K562 (cell line): Measurements from ENCODE around the gene GRIA1. TPM values are rescaled to one million over a fixed set of nuclear protein-coding genes. Genes with fewer than 3 reads are reported as not detected.
A peak's percentile ranks its signal among the peaks of the same experiment; 100 is the strongest.

Experiments used
- ATAC-seq: fragments of 200-7000 bp; cut with Tn5 transposase; 3 replicates; pipeline ENCODE4 v1.9.1; 2020; ENCODE audit warnings: moderate library complexity
- BruUV-seq: library from RNA; stranded (reverse); fragments of 400-500 nt; replicated peaks from 2 replicates; lab custom pipeline; 2021; lab: Mats Ljungman, UMichigan
- CTCF ChIA-PET: fragments of 300-600 bp; formaldehyde crosslinking; extraction: SDS; loops from one replicate; lab custom pipeline; 2021; ENCODE audit warnings: low intra/inter-chr PET ratio; lab: Yijun Ruan, JAX
- POLR2A ChIA-PET: fragments of 300-600, 350-650 bp; sonication (Branson Sonifier 250); formaldehyde crosslinking; extraction: SDS; loops from one replicate; lab custom pipeline; 2021; ENCODE audit warnings: antibody characterized with exemption, inconsistent platforms; lab: Yijun Ruan, JAX
- DNase-seq, 4 experiments: peaks; one replicate each; pipeline versions ENCODE4 v3.0.0 to v3.0.0-alpha.2; 2011 to 2018; ENCODE audit warnings: low spot score in 3 of 4, mixed read lengths in 3 of 4; ENCODE audit errors: extremely low read depth in 1 of 4
- FAIRE-seq: peaks from 2 replicates; lab custom pipeline; 2011; peaks lifted over from hg19 to GRCh38; lab: Jason Lieb, UNC
- H2AFZ ChIP-seq: 2 replicates; pipeline ENCODE4 v1.6.0; 2011; ENCODE audit warnings: low read depth, low read length, control low read depth, inconsistent platforms
- H3K27ac ChIP-seq: fragments of 200-600 bp; 3 replicates; pipeline ENCODE4 v1.8.0; 2011; ENCODE audit warnings: low read depth, mild to moderate bottlenecking, control low read depth, inconsistent platforms, low read length, moderate library complexity, mixed read lengths; ENCODE audit errors: extremely low read depth
- H3K27me3 ChIP-seq, 2 experiments: fragments of 300-600 bp in 1 of 2; 2 replicates in 1 of 2; 3 replicates in 1 of 2; pipeline versions ENCODE4 v1.6.0 to v1.8.0; 2011; ENCODE audit warnings: inconsistent platforms in 2 of 2, low read length in 2 of 2, mild to moderate bottlenecking in 1 of 2, mixed read lengths in 1 of 2, moderate library complexity in 1 of 2; ENCODE audit not compliant: control insufficient read depth in 2 of 2, insufficient read depth in 2 of 2
- H3K36me3 ChIP-seq: fragments of 300-600 bp; 3 replicates; pipeline ENCODE4 v1.8.0; 2011; ENCODE audit warnings: mild to moderate bottlenecking, low read length, inconsistent platforms; ENCODE audit not compliant: control insufficient read depth, insufficient read depth
- H3K4me1 ChIP-seq, 2 experiments: fragments of 200-600 bp in 1 of 2; replicated peaks in 1 of 2; 2 replicates in 1 of 2; 3 replicates in 1 of 2; pipeline versions ENCODE4 v1.5.1 to v1.8.0; 2011; ENCODE audit warnings: inconsistent platforms in 2 of 2, low read length in 2 of 2, mild to moderate bottlenecking in 1 of 2, mixed read lengths in 1 of 2, moderate library complexity in 1 of 2; ENCODE audit not compliant: control insufficient read depth in 2 of 2, insufficient read depth in 2 of 2
- H3K4me2 ChIP-seq: 2 replicates; pipeline ENCODE4 v1.6.1; 2011; ENCODE audit warnings: low read length, control low read depth, inconsistent platforms, mixed read lengths; ENCODE audit not compliant: insufficient read depth
- H3K4me3 ChIP-seq: fragments of 200-600 bp; sonication (generic), shearing (Covaris generic); 2 replicates; pipeline ENCODE4 v1.5.1; 2016; ENCODE audit warnings: control low read depth, inconsistent platforms
- H3K79me2 ChIP-seq: fragments of 200-600 bp; 3 replicates; pipeline ENCODE4 v1.8.0; 2011; ENCODE audit warnings: low read length, inconsistent platforms; ENCODE audit not compliant: control insufficient read depth, insufficient read depth
- H3K9ac ChIP-seq, 2 experiments: 2 replicates each; pipeline versions ENCODE4 v1.6.0 to v1.6.1; 2011; ENCODE audit warnings: low read depth in 2 of 2, low read length in 2 of 2, control low read depth in 1 of 2, inconsistent platforms in 1 of 2, mild to moderate bottlenecking in 1 of 2, mixed read lengths in 1 of 2; ENCODE audit not compliant: insufficient read depth in 1 of 2
- H3K9me1 ChIP-seq: one replicate; pipeline ENCODE4 v1.6.0; 2011; ENCODE audit warnings: inconsistent platforms, mild to moderate bottlenecking, low read length, moderate library complexity; ENCODE audit not compliant: control insufficient read depth, insufficient read depth
- H3K9me3 ChIP-seq: replicated peaks from 2 replicates; pipeline ENCODE4 v1.5.1; 2011; ENCODE audit warnings: low read depth, low read length, inconsistent platforms; ENCODE audit not compliant: control insufficient read depth, insufficient read depth
- H4K20me1 ChIP-seq: replicated peaks from 2 replicates; pipeline ENCODE4 v1.6.1; 2011; ENCODE audit warnings: low read length, inconsistent platforms, mixed read lengths; ENCODE audit not compliant: control insufficient read depth, insufficient read depth
- CHCHD3 ChIP-seq: fragments of 250-450 bp; sonication (Bioruptor Pico); IDR thresholded peaks from 2 replicates; pipeline ENCODE4 v2.1.2; 2022; ENCODE audit warnings: mild to moderate bottlenecking
- ILF3 ChIP-seq: fragments of 450-650 bp; IDR thresholded peaks from 2 replicates; pipeline ENCODE4 v1.6.1; 2018; ENCODE audit warnings: antibody characterized with exemption, mild to moderate bottlenecking, moderate library complexity, borderline replicate concordance
- MAFF ChIP-seq: IDR thresholded peaks from 2 replicates; pipeline ENCODE4 v1.6.1; 2012; ENCODE audit warnings: low read length, improper control_type of control experiment
- PTBP1 ChIP-seq: fragments of 200-400 bp; formaldehyde crosslinking; IDR thresholded peaks from 2 replicates; pipeline ENCODE4 v1.6.1; 2017; ENCODE audit warnings: low read depth, low read length
- ZNF212 ChIP-seq: fragments of 450-650 bp; formaldehyde crosslinking; IDR thresholded peaks from 2 replicates; pipeline ENCODE4 v1.4.0; 2020; ENCODE audit warnings: mild to moderate bottlenecking
- WGBS: fragments of 100-300 bp; shearing (Covaris generic); methylation state at CpG from one replicate; pipeline ENCODE4 v1.1.6; 2016; ENCODE audit warnings: low coverage, mixed read lengths; ENCODE audit not compliant: insufficient coverage; ENCODE audit errors: missing lambda C conversion rate; 5-methylcytosine and 5-hydroxymethylcytosine counted together
- in situ Hi-C: fragments of 300-500 bp; cut with MboI; formaldehyde crosslinking; loops from 4 replicates; pipeline ENCODE4 v1.15.0; 2018; ENCODE audit warnings: inconsistent platforms, mixed read lengths
- intact Hi-C: fragments of 100-400 bp; cut with micrococcal nuclease; formaldehyde crosslinking; loops from 2 replicates; pipeline ENCODE4 v1.14.2; 2022
- polyA plus RNA-seq, 8 experiments: library from polyadenylated mRNA; depleted of rRNA in 4 of 8; stranded (reverse) in 5 of 8; unstranded in 3 of 8; fragments of >200 nt; fragmentation: Nextera tagmentation in 2 of 8; fragmentation: Illumina TruSeq in 1 of 8; extraction: Ambion mirVana in 2 of 8; extraction: Trizol in 1 of 8; gene quantifications; 2 replicates each; pipeline versions ENCODE4 v1.2.1 to v1.2.3, GENCODE V29; 2011 to 2014; ENCODE audit warnings: inconsistent platforms in 1 of 8, missing spikeins in 1 of 8
- total RNA-seq, 7 experiments: library from RNA; depleted of rRNA in 6 of 7; stranded (reverse); fragments of >200 nt in 6 of 7; fragmentation: Illumina TruSeq in 2 of 7; extraction: Trizol in 2 of 7; gene quantifications; 2 replicates each; pipeline versions ENCODE4 v1.2.1 to v1.2.3, GENCODE V29; 2011 to 2021; ENCODE audit warnings: low replicate concordance in 1 of 7
- TF ChIP-seq, protein P1 (sequence below): fragments of 150-350 bp; conservative IDR thresholded peaks from 2 replicates; pipeline ENCODE4 v1.6.1; 2014; ENCODE audit warnings: low read length
- TF ChIP-seq, protein P2 (sequence below), 2 experiments: fragments of 450-650 bp in 1 of 2; sonication (generic) in 1 of 2; formaldehyde crosslinking in 1 of 2; IDR thresholded peaks in 1 of 2; conservative IDR thresholded peaks in 1 of 2; 2 replicates each; pipeline versions ENCODE4 v1.6.1 to v1.8.1; 2016 to 2023; ENCODE audit warnings: mild to moderate bottlenecking in 2 of 2, moderate library complexity in 2 of 2, inconsistent platforms in 1 of 2, missing genetic modification reagents in 1 of 2

GRIA1 gene
- total and polyA plus RNA-seq, 9 of the 15 experiments (the other 6 are each of a cell fraction or from before 2014, with no cell fraction given) = not detected

- no peak for TF ChIP-seq ILF3
- no peak for TF ChIP-seq MAFF
- TF ChIP-seq, protein P1, sequence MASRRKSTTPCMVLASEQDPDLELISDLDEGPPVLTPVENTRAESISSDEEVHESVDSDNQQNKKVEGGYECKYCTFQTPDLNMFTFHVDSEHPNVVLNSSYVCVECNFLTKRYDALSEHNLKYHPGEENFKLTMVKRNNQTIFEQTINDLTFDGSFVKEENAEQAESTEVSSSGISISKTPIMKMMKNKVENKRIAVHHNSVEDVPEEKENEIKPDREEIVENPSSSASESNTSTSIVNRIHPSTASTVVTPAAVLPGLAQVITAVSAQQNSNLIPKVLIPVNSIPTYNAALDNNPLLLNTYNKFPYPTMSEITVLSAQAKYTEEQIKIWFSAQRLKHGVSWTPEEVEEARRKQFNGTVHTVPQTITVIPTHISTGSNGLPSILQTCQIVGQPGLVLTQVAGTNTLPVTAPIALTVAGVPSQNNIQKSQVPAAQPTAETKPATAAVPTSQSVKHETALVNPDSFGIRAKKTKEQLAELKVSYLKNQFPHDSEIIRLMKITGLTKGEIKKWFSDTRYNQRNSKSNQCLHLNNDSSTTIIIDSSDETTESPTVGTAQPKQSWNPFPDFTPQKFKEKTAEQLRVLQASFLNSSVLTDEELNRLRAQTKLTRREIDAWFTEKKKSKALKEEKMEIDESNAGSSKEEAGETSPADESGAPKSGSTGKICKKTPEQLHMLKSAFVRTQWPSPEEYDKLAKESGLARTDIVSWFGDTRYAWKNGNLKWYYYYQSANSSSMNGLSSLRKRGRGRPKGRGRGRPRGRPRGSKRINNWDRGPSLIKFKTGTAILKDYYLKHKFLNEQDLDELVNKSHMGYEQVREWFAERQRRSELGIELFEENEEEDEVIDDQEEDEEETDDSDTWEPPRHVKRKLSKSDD = no peak
- no peak for TF ChIP-seq PTBP1
- no peak for TF ChIP-seq CHCHD3 (CRISPR knock-in tag)
These were observed 205.8 kb downstream of the GRIA1 start (continued) for GRCh38 chr5:153696256-153696655.

DNA sequence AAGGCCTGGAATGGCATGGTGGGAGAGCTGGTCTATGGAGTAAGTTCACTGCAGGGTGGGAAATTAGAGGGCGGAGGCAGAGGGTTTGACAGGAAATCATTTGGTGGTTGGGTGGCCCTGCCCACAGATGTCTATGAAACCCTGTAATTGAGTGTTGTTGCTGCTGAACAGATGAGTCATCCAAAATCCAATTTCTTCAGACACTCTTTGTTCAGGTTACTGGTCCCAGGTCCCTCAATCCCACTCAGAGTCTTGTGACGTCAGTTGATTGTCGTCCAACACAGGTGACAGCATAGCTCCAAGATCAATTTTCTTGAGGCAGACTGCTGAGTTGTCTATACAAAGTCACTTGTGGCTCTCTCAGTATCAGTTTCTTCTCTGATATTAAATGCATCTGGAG lies 208.6 kb downstream of the GRIA1 start:
- TF ChIP-seq, protein P2, sequence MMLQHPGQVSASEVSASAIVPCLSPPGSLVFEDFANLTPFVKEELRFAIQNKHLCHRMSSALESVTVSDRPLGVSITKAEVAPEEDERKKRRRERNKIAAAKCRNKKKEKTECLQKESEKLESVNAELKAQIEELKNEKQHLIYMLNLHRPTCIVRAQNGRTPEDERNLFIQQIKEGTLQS (IDR thresholded peaks at IDR 0.05) = 0 out of 2 replicates have a peak, but pooled peaks have one; percentile 24
- TF ChIP-seq, protein P2 (CRISPR knock-in tag; conservative IDR thresholded peaks at IDR 0.05) = no peak
- no peak for TF ChIP-seq ZNF212 (CRISPR knock-in tag)
- intact Hi-C loops = no loop called here
- ChIA-PET CTCF (no interaction called here), POLR2A (interaction anchor here (1.2 kb wide), 1 partner anchor 14 kb away, joined by 3 read pairs; no protein-coding TSS in a partner anchor)
- Histone ChIP-seq H2AFZ (no peak overlapping the region), H3K9ac (no peak overlapping the region), H3K27me3 (peaks cover 4 to 17% of the 10 kb centered on the region in 2 experiments; a peak in 3 of 5 replicates), H3K4me1 (no peaks in the 10 kb centered on the region), H3K9me1 (no peaks in the 10 kb centered on the region), H4K20me1 (no peaks in the 10 kb centered on the region), H3K36me3 (no peaks in the 10 kb centered on the region), H3K4me3 (no peak overlapping the region), H3K79me2 (no peaks in the 10 kb centered on the region), H3K9me3 (no peaks in the 10 kb centered on the region), H3K27ac (no peak overlapping the region), H3K4me2 (no peak overlapping the region)
- ATAC-seq (no peak), FAIRE-seq (no peak), DNase-seq (no peak)
- BruUV-seq = no TSS peak
- in situ Hi-C loops = no loop called here
- 2% methylated on average over 3 of the region's 3 CpGs for WGBS
